SK-N-MC (cell line): ENCODE data around the gene FBXL20.

Source experiments
- EZH2 ChIP-seq: fragments of 200-600 bp; sonication (generic); IDR thresholded peaks from one replicate; pipeline ENCODE4 v1.6.1; 2017; ENCODE audit warnings: antibody characterized with exemption
- FOXP2 ChIP-seq: optimal IDR thresholded peaks from 2 replicates; pipeline ENCODE3; 2011; ENCODE audit warnings: mild to moderate bottlenecking, moderate library complexity; ENCODE audit not compliant: insufficient read depth; ENCODE audit errors: extremely low read length, control extremely low read depth
- POLR2AphosphoS5 ChIP-seq: IDR thresholded peaks from 2 replicates; pipeline ENCODE4 v1.6.1; 2012; ENCODE audit warnings: mild to moderate bottlenecking, low read depth, low read length, borderline replicate concordance

GRCh38 chr17:39404542-39405378, 3.3 kb upstream of the FBXL20 start:
- TF ChIP-seq FOXP2, result no peak
- TF ChIP-seq EZH2, result no peak
- TF ChIP-seq POLR2AphosphoS5, result no peak
